Fibroblast of pulmonary artery (primary cell): ENCODE data around the gene DENND1A.

ENCODE experiments used
- DNase-seq: peaks from one replicate; pipeline ENCODE4 v3.0.0-alpha.2; 2010; ENCODE audit warnings: low read depth
- H3K4me3 ChIP-seq: replicated peaks from 2 replicates; pipeline ENCODE4 v1.5.1; 2011; ENCODE audit warnings: low read depth, mild to moderate bottlenecking, control low read depth, low read length, moderate library complexity
- CTCF ChIP-seq: IDR thresholded peaks from 2 replicates; pipeline ENCODE4 v1.5.1; 2011; ENCODE audit warnings: mild to moderate bottlenecking, control low read depth, low read length, inconsistent platforms; ENCODE audit errors: missing control alignments

DENND1A gene

GRCh38 chr9:123348317-123348992 lies 581.5 kb downstream of the DENND1A start:
- no peak for DNase-seq
- no peak overlapping the region for H3K4me3 ChIP-seq
- TF ChIP-seq CTCF = no peak

GRCh38 chr9:123347289-123348060 lies 582.5 kb downstream of the DENND1A start:
- no peak for TF ChIP-seq CTCF
- DNase-seq = no peak
- no peak overlapping the region for H3K4me3 ChIP-seq

- DNase-seq = no peak
- no peak for TF ChIP-seq CTCF
- no peak overlapping the region for H3K4me3 ChIP-seq
Measured at GRCh38 chr9:123346826-123347225, 583.1 kb downstream of the DENND1A start.

- DNase-seq = no peak
- TF ChIP-seq CTCF = no peak
- no peak overlapping the region for H3K4me3 ChIP-seq
Measured at GRCh38 chr9:123346026-123346425, 583.9 kb downstream of the DENND1A start.

GRCh38 chr9:123345567-123345955 lies 584.4 kb downstream of the DENND1A start:
- no peak for TF ChIP-seq CTCF
- DNase-seq = no peak
- no peak overlapping the region for H3K4me3 ChIP-seq

GRCh38 chr9:123344192-123344949 lies 585.6 kb downstream of the DENND1A start:
- no peak for DNase-seq
- no peak for TF ChIP-seq CTCF
- no peak overlapping the region for H3K4me3 ChIP-seq
